Tibial artery (tissue), 4 donors: Measurements from ENCODE around the gene SLC27A4.

Experiments
- DNase-seq, 2 donors: peaks; one replicate each; pipeline ENCODE4 v3.0.0-alpha.2; 2019
- H3K27ac ChIP-seq, 2 donors: fragments of 200-600 bp; sonication (generic) in 1 of 2; 1 replicate in 1 of 2; 2 replicates in 1 of 2; pipeline ENCODE4 v1.5.1; 2018 to 2019; ENCODE audit warnings: mild to moderate bottlenecking in 1 of 2
- H3K27me3 ChIP-seq, 2 donors: fragments of 200-600 bp; sonication (generic) in 1 of 2; one replicate each; pipeline versions ENCODE4 v1.5.1 to v1.6.0; 2016 to 2019
- H3K36me3 ChIP-seq, 3 donors: fragments of 200-600 bp; sonication (generic) in 2 of 3; one replicate each; pipeline ENCODE4 v1.5.1; 2016 to 2019; ENCODE audit warnings: mild to moderate bottlenecking in 2 of 3
- H3K4me1 ChIP-seq, 4 donors: fragments of 200-600 bp; sonication (generic) in 2 of 4; 1 replicate in 3 of 4; 2 replicates in 1 of 4; pipeline ENCODE4 v1.5.1; 2016 to 2019
- H3K4me3 ChIP-seq, 2 donors: fragments of 200-600 bp; sonication (generic) in 1 of 2; 1 replicate in 1 of 2; 2 replicates in 1 of 2; pipeline ENCODE4 v1.5.1; 2018 to 2019; ENCODE audit warnings: mild to moderate bottlenecking in 2 of 2
- H3K9me3 ChIP-seq, 3 donors: fragments of 200-600 bp; sonication (generic) in 1 of 3; one replicate each; pipeline ENCODE4 v1.5.1; 2016 to 2019
- intact Hi-C: fragments of 100-400 bp; cut with DNase I; formaldehyde crosslinking; loops from one replicate; pipeline ENCODE4 v1.15.0; 2023; ENCODE audit warnings: low total_unique reads
- TF ChIP-seq, protein P1 (sequence below), 2 experiments: fragments of 200-600 bp in 1 of 2; fragments of 450-650 bp in 1 of 2; IDR thresholded peaks; one replicate each; pipeline ENCODE4 v1.5.1; 2017 to 2019; ENCODE audit warnings: antibody characterized with exemption in 2 of 2, mild to moderate bottlenecking in 1 of 2, moderate library complexity in 1 of 2

Gene SLC27A4

DNA sequence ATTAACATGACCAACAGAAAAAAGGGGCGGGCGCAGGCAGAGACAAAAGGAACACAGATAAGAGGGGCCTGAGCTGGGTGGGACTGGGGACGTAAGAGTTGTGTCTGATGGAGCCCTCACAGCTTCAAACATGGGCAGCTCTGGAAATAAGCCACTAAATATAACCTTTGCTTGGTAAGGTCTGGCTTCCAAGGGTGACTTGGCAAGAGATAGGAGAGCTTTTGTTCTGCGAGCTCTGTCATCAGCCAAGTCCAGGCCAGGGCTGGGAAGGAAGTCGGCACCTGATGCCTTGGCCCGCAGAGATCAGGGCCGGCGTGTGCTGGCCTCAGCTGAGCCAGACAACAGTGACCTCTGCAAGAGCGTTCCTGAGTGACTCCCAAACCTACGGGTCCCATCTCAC is 29.9 kb upstream of the SLC27A4 start:
- no peak for DNase-seq
- Histone ChIP-seq H3K4me1 (peaks cover 0 to 11% (median 0%) of the 10 kb centered on the region in 4 donors), H3K9me3 (no peaks in the 10 kb centered on the region), H3K36me3 (peaks cover 32 to 75% (median 58%) of the 10 kb centered on the region in 3 donors), H3K4me3 (no peak overlapping the region), H3K27ac (no peak overlapping the region), H3K27me3 (no peaks in the 10 kb centered on the region)
- intact Hi-C loops: no loop called here
- TF ChIP-seq, protein P1, sequence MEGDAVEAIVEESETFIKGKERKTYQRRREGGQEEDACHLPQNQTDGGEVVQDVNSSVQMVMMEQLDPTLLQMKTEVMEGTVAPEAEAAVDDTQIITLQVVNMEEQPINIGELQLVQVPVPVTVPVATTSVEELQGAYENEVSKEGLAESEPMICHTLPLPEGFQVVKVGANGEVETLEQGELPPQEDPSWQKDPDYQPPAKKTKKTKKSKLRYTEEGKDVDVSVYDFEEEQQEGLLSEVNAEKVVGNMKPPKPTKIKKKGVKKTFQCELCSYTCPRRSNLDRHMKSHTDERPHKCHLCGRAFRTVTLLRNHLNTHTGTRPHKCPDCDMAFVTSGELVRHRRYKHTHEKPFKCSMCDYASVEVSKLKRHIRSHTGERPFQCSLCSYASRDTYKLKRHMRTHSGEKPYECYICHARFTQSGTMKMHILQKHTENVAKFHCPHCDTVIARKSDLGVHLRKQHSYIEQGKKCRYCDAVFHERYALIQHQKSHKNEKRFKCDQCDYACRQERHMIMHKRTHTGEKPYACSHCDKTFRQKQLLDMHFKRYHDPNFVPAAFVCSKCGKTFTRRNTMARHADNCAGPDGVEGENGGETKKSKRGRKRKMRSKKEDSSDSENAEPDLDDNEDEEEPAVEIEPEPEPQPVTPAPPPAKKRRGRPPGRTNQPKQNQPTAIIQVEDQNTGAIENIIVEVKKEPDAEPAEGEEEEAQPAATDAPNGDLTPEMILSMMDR (IDR thresholded peaks at IDR 0.05): no peak

DNA sequence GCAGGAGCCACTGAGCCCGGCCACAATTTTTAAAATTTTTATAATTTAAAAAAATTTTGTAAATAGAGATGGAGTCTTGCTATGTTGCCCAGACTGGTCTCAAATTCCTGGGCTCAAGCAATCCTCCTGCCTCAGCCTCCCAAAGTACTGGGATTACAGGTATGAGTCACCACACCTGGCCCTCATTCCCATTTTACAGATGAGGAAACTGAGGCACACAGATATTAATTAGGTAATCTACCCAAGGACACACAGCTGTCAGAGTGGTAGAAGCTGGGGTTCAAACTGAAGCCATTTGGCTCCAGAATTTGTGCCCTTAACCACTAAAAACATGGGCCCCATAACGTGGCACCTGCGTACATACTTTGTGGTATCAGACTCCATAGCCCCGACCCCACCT is 25.6 kb upstream of the SLC27A4 start:
- Histone ChIP-seq H3K4me3 (no peak overlapping the region), H3K9me3 (no peaks in the 10 kb centered on the region), H3K36me3 (peaks cover 42 to 91% (median 58%) of the 10 kb centered on the region in 3 donors), H3K4me1 (no peaks in the 10 kb centered on the region), H3K27me3 (no peaks in the 10 kb centered on the region), H3K27ac (no peak overlapping the region)
- intact Hi-C loops: no loop called here
- TF ChIP-seq, protein P1 (IDR thresholded peaks at IDR 0.05): no peak
- DNase-seq: no peak

DNA sequence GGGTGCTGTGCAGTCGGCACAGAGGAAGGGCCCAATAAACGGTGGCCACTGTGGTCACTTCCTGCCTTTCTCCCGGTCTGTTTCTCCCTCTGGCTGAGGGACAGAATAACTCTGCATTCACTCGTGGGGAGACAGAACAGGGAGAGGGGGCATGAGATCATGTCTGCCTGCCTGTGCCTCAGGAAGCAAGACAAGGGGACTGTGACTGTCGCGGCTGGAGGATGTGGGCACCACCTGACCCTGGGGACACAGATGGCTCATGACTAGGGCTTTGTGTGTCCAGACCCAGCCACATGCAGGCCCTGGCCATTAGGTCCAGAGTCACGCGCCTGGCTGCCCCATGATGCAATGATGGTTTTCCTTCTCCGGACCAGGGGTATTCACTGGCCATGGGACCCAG is 23.9 kb upstream of the SLC27A4 start:
- Histone ChIP-seq H3K9me3 (no peaks in the 10 kb centered on the region), H3K27me3 (no peaks in the 10 kb centered on the region), H3K27ac (no peak overlapping the region), H3K4me3 (no peak overlapping the region), H3K36me3 (peaks cover 27 to 86% (median 41%) of the 10 kb centered on the region in 3 donors), H3K4me1 (peaks cover 0 to 8% (median 3%) of the 10 kb centered on the region in 4 donors)
- TF ChIP-seq, protein P1 (IDR thresholded peaks at IDR 0.05): no peak
- intact Hi-C loops: no loop called here
- no peak for DNase-seq

DNA sequence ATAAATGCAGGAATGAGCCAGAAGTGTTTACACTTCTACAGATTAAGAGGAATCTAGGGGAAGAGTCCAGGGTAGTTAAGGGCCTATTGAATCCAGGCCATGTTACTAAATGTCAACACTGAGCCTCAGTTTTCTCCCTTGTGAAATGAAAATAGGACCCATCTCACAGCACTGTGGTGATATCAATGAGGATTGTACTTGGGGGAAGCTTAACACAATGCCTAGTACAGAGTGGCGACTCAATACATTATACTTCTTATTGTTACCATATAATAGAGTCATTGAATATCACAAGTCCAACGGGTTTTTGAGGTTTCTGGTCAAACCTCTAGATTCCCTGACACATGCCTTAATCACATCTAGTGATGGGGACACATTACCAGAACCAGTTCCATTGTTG is 22.7 kb upstream of the SLC27A4 start:
- peaks cover 0 to 14% (median 5%) of the 10 kb centered on the region in 4 donors for H3K4me1 ChIP-seq
- intact Hi-C loops: no loop called here
- H3K4me3 ChIP-seq: no peak overlapping the region
- no peak overlapping the region for H3K27ac ChIP-seq
- TF ChIP-seq, protein P1 (IDR thresholded peaks at IDR 0.05): no peak
- H3K27me3 ChIP-seq: no peaks in the 10 kb centered on the region
- H3K36me3 ChIP-seq: peaks cover 27 to 82% (median 38%) of the 10 kb centered on the region in 3 donors
- H3K9me3 ChIP-seq: no peaks in the 10 kb centered on the region
- no peak for DNase-seq

DNA sequence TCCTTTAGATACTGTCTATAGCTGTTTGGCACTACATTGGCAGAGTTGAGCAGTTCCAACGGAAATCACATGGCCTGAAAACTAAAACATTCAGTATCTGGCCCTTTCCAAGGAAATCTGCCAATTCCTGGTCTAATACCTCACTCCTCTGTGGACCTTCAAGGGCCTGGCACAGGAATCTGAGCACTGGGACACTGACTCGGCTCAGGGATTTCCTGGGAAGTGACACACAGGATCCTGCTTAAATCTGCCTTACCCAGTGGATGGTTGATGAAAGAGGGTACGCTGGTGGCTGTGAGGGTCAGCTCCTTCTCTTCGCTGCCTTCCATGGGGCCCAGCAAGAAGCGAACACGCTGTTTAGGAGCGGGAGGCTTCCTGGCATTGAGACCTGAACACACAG is 19.0 kb upstream of the SLC27A4 start:
- Histone ChIP-seq H3K36me3 (peaks cover 18 to 60% (median 25%) of the 10 kb centered on the region in 3 donors), H3K27ac (no peak overlapping the region), H3K9me3 (no peaks in the 10 kb centered on the region), H3K27me3 (no peaks in the 10 kb centered on the region), H3K4me1 (peaks cover 0 to 36% (median 20%) of the 10 kb centered on the region in 4 donors), H3K4me3 (peak overlapping the region; percentile 83 to 91)
- no peak for DNase-seq
- intact Hi-C loops: no loop called here
- TF ChIP-seq, protein P1 (IDR thresholded peaks at IDR 0.05): no peak
